Measurements from ENCODE around the gene MACROD2.
"Not testable (repeated sequence)": the region's sequence is repeated elsewhere in the genome, so short reads cannot be mapped to it uniquely, and the experiment has no call there.

The MACROD2 gene

DNA sequence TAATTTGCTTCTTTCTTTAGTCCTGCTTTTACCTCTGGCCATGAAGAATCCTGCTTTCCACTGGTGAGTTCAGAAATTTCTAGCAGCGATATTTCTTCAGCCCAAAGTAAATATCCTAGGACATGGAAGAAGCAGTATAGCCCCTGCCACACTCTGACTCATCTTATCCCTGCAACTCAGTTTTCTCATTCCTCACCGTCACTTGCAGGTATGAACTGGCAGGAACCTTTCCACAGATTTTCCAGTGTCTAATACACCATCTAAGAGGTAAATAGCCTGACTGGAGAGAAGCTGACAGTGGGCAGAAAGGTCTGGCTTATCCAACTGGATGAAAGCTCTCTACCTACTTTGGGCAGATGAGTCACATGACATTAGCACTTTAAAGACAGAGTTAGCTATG, 1158.8 kb downstream of the MACROD2 start:
- no peak for DNase-seq

DNA sequence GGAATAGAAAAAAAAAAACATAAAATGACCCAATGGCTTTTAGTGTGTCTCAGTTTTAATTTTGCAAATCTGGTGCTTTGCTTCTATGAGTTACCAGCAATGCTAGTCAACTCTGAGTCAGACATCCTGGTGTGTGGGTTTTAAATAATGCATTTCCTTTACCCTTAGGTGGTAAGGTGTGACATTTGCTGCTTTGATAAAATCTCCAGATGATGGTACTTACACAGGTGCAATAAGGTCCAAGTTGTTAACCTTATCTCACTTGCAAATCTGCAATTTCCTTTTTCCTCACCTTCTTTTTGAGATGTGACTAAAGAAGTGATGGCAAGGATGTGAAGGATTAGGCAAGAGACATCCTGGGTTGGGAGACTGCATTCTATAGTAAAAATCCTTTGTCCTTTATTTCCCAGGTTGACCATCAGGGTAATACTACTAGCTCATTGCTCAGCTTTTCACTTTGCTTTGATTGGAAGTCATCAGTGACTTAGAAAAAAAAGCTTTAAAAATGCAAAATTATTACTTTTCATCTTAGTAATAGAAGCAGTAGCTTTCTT, 1160.6 kb downstream of the MACROD2 start:
- DNase-seq = no peak

DNA sequence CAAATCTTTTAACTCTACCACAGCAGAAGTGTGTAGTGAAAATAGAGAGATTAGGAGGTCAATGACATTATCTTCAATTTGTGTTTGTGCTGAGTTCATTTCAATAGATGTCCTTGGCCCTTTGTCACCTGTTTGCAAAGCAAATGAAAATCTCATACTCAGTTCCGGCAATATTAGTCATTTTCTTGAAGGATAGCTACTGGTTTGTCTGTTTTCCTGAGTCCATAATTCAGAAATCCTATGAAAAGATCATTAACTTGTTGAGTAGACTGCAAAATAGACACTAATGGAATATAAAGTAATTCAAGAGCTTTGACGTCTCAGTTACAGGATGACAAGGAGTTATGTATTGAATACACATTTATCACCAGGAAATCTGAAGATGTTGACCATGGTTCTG, 1163.2 kb downstream of the MACROD2 start:
- no peak for DNase-seq

DNA sequence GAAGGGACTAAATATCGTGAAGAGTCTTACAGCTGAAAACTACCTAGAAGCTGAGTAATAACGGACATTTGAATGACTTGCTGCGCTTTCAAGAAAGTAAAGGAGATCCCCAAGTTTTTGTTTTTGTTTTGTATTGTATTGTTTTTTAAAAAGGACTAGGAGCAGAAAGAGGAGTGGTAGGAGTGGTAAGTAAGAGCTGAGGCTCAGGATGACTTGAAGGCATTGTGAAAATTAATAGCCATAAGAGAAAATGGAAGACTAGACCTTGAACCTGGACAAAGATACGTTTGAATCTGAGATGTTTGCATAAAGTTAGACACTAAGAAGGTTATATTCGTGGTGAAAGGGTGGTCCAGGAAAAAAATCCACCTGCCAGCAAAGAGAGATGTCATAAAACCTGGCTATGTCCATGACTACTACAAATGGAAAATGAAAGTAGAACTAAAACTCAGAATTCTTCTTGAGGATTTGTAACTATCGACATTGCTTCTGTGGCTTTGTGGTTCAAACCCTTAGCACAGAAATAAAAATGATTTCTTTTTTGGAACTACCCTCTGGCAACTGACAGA, 1166.8 kb downstream of the MACROD2 start:
- peak; percentile 39 for DNase-seq

DNA sequence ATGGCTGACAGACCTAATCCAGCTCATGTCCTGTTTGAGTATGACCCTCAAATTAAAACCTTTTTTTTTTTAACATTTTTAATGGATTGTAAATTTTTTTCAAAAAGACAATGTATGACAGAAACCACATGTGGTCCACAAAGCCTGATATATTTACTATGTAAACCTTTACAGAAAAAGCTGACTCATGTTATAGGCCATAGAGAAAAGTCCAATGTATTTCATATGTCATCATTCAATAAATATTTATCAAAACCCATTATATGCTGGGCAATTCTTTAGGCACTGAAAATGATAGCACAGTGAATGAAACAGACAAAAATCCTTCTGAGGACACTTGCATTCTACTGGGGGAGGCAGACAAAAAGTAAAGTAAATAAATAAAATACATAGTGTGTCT, 1168.3 kb downstream of the MACROD2 start:
- no peak for DNase-seq

DNA sequence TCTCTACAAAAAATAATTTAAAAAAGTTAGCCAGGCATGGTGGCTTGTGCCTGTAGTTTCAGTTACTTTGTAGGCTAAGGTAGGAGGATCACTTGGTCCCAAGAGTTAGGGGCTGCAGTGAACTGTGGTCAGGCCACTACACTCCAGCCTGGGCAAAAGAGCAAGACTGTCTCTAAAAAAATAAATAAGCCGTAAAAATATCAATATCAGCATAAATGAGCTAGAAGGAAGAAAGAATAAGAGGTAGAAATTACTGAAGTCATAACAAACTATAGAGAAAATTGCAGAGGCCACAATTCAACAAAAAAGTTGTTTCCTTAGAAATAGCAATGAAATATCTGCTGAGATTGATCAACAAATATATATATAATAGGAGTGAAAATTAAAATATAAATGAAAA, 1169.4 kb downstream of the MACROD2 start:
- DNase-seq = no peak

DNA sequence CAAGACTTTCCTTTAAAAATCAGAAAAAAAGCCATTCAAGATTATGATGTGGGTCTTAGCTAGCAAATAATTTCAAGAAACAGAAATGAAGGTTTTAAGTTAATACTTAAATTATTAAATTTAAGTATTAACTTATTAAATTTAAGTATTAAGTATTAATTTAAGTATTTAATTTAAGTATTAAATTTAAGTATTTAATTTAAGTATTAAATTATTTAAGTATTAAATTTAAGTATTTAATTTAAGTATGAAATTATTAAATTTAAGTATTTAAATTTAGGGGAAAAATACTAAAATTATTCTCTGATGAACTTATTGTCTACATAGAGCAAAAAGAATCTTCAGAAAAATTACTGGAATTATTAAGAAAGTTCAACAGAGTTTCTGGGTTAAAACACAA, 1171.4 kb downstream of the MACROD2 start:
- DNase-seq = no peak

DNA sequence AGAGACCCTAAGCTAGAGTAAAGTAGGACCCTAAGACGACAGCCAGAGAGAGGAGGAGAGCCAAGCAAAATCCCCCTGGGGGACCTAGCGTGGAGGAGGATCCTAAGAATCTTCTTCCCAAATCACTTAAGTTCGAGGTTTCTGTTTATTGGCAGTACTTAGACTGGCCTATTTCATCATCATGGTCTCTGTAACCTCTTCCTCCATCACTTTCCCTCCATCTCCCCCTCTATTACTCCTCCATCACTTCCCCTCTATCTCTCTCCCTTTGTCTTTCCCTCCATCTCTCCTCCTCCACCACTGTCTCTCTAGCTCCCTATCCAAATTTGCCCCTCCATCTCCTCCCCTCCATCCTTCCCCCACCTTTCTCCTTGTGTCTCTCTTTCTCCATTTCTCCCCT, 1175.7 kb downstream of the MACROD2 start:
- no peak for DNase-seq

DNA sequence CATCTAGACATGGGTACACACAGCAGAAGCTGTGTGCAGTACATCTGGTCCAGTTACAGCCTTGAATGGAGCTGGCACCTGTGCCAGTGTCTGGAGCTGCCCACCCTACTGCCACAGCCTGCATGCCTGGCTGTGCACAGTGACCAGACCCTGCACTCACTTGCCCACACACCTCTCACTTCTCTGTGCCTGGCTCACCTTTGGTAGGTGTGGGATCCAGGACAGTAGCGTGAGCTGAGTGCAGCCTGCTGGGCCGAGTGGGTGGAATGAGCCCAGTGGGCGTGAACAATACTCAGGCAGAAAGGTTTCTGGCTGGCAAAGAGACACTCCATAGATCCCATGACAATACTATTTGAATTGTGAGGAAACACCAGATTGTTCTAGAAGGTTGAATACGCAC, 1181.6 kb downstream of the MACROD2 start:
- DNase-seq = no peak

DNA sequence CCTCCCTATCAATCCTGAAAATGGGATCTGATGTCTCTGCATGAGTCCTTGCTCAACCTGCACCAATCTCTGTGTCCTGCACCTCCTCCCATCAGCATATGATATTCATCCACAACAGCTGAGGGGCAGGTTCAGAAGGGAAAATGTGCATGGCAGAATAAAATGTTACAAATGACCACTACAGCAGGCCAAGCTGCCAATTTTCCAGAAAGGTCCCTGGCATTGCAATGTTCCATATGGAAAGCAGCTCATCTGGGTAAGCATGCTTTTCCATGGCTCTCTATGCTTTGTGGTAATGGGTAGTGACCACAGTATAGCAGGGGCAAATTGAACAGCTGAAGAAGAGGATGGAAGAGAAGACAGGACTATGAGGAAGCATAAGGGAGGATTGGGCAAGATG, 1183.3 kb downstream of the MACROD2 start:
- no peak for DNase-seq

DNA sequence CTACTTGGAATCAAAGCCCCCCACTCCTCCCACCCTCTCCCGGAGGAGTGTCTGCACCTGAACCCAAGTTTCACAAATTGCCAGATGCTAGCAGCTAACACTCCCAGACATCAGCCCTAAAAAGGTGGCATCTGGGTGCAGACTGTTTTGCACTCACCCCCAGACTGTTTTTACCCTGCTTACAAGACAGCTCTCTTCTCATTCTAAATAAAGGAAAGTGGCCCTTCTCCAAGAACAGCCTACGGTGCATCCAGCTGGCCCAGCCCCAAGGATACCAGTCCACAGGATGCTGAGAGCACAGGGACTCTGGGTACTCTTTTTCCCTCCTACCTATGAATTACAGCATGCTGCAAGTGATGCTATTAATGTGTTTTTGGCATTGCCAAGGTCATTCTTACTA, 1184.1 kb downstream of the MACROD2 start:
- no peak for DNase-seq

DNA sequence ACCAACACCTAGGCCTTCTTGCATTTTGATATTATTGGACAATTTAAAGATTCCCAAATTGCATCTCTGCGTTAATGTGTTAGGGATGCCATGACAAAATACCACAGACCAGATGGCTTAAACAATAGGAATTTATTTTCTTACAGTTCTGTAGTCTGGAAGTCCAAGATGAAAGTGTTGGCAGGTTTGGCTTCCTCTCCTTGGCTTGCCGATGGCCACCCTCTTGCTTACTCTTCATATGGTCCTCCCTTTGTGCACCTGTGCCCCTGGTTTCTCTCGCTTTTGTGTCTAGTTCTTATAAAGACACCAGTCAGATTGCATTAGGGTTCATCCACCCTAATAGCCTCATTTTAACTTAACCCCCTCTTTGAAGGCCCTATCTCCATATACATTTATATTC, 1184.5 kb downstream of the MACROD2 start:
- no peak for DNase-seq

DNA sequence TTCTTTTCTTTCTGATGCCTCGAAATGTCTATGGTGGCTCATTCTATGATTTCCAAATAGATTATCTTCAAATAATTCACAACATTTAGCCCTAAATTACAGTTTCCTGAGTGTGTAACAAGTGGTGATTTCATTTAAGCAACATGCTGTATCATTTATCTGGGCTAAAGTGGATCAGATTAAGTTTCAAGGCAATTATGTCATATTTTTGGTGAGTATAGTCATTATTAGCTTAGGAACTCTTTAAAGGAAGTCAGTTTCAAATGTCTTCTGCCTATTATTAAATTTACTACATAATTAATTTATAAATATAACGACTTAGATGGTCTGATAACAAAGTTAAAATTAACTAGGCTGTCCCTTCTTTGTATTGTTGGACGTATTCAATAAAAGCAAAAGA, 1190.0 kb downstream of the MACROD2 start:
- DNase-seq = no peak

DNA sequence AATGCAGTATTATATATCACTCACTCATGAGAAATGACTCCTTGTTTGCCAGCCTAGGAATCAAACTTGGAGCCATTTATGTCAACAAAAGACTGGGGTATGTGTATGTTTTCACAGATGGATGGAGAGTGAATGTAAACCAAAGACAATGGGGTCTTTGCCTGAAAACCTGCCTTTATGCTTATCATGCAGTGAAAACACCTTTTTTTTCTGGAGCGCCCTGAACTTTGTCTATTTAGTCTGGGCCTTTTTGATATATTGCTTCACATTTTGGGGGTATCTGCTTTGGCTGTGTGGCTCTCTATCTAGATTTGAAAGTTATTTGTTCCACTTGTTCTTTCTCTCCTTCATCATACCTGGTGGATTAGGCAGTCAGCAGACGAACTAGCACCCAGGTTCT, 1190.6 kb downstream of the MACROD2 start:
- no peak for DNase-seq

DNA sequence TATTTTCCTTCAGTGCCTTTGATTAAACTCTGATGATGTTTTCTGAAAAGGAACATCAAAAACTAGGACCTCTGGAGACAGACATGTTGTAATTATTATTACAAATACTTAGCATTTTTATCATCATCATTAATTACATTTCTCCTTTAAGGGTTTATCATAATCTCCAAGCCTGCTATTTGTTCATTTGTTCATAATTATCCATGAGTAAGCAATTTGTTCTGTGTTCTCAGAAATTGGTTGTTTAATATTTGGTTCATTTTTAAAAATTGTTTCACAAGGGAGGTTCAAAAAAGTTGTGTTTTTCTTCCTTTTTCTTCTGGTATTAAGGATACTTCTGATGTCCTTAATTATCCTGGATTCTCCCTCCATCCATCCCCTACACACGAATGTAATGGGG, 1192.3 kb downstream of the MACROD2 start:
- DNase-seq = no peak

DNA sequence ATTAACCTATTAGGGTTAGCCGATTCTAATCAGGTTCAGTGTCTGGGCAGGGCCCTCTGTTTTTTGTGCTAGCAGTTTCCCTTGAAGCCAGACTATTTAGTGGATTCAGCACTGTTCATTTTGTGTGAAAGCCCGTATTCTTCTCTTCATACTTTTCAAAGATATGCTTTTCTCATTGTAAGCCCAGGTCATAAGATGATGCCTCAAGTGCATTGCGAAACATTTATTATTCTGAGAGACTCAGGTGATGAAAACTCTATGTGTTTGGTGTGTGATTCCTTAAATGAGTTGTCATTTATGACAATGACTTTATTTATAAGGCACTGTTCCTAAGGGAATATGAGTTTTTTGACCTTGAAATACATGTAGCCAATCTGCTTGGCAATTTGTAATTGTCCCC, 1193.1 kb downstream of the MACROD2 start:
- no peak for DNase-seq

DNA sequence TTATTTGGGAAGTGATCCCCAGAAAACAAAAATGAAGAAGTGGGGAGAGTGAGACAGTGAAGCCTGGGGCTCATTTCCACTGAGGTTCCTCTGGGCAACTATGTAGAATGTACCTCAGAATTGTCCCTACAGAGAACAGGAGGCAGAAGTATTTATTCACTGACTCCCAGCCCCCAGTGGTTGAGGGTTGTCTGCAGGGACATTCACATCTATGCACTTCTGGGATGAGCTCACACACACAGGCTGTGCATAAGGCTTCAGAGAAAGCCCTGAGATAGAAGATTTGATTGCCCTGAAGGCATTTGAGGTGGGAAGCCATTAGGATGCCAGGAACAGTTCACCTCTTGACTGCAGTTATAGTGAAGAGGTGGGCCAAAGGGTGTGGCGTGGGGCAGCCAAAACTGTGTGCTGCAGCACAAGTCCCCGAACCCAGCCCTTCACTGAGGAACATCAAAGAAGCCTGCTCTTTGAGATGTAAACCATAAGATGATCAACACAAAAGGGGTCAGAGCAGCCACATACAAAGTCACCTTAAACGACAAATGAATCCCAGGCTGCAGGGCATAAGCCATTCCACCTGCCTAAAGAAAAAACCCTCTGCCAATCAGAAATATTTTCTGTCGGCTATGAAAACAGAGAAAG, 1195.9 kb downstream of the MACROD2 start:
- DNase-seq = no peak

DNA sequence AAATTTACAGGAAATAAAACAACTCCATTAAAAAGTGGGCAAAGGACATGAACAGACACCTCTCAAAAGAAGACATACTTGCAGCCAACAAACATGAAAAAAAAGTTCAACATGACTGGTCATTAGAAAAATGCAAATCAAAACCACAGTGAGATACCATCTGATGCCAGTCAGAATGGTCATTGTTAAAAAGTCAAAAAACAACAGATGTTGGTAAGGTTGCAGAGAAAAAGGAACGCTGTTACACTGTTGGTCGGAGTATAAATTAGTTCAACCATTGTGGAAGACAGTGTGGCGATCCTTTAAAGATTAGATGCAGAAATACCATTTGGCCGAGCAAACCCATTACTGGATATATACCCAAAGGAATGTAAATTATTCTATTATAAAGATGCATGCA, 1200.1 kb downstream of the MACROD2 start:
- no peak for DNase-seq

DNA sequence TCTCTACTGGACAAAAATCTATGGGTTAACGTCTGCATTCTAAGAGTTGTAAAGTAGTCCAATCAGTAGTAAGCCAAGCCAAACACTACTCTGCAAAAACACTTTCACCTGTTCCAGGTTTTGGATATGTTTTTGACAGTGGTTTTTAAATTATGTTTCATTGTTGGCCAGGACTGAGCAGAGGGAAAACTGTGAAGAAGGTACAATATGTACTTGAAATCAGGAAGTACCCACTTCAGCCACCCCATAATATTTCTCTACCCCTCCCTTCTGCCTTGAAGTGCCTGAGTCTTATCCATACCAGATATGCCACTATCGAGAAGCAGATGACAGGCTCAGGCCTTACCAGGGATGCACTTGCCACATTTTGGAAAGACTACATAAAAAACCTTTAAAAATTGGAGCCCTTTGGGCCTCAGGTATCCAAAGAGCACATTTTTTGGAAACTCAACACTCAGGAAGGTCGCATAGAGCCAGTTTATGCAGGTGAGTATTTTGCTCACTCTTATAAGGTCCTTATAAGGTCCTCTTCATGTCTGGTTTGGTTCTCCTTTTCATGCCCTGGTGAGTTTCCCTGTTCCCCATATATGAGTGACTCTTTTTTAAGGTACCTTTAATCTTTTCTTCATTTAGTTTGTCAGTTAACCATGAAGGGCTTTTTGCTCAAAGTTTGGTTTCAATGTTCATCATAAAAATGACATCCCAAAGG, 1201.4 kb downstream of the MACROD2 start:
- DNase-seq = no peak

DNA sequence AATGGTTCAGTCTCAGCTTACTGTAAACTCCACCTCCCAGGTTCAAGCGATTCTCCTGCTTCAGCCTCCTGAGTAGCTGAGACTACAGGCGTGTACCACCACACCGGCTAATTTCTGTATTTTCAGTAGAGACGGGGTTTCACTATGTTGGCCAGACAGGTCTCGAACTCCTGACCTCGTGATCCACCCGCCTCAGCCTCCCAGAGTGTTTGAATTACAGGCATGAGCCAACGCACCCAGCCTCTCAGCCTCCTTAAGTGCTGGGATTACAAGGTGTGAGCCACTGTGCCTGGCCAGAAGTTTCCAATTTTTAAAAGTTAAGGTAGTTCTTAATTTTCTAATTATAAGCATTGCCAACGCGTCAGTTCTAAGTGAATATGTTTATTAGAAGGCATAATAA, 1202.7 kb downstream of the MACROD2 start:
- DNase-seq = not testable (repeated sequence)

DNA sequence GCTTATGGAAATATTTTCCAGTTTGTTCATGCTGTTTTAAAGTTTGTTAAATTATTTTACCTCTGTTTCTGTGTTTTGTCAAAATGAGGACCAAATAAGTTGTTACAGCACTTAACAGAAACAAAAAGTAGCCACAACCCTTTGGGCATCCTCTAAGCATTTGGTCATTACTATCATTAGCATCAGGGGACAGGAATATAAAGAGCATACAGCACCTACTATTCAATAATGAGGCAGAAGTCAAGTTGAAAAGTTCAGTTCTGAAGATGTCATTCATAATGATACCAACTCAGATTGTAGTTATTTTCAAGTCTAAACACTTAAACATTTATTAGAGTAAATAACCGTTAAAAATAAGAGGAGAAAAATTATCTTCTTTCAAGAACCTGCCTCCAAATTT, 1204.4 kb downstream of the MACROD2 start:
- DNase-seq = no peak

DNA sequence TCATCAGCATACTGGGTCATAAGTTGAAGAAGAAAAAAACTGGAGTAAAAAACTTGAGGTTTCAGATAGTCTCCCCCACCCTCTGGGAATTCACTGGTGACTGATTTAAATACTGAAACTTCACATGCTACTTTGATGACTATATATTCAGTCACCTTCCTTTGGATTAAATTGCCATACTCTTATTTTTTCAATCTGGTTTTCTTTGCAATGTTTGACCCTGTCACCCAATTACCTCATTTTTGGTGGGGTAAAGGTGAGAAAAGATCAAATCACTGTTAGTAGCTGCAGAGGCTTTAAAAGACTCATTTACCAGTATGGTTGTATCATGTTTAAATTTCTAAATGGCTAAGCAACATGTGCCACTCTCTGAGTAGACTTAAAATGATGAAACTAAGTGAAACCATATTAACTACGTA, 1204.8 kb downstream of the MACROD2 start:
- no peak for DNase-seq

DNA sequence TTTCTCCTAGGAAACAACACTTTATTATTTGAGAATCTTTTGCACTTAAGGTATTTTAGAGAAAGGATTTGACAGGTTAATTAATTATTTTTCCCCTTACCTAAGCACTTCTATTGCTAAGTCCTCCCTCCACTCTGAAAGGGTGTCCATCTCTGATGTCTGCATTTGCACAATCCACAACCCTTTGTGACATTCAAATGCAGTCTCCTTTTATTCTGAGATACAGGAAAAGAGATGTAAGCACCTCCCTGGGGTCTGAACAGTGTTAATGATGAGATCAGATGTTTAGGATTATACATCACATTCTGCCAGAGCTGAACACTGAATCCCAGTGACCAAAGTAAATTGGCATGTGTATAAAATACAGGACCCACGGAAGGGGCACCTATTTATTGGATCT, 1206.3 kb downstream of the MACROD2 start:
- DNase-seq = no peak

DNA sequence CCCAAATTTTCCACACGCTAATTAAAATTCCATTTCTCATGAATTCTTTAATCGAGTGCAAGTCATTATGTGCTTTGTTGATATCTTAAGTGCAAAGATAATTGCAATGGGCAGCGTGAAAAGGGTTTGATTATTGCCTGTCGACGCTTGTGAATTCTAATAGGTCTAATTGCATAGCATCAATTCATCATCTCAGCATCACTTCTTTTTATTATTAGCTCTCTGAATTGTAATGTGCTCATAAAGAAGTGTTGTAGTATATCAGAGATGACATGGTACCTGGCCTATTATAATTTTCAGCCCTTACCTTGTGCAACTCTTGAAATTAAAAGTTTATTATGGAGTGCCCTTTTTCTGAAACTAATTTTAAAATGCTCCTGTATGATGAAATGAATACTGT, 1208.9 kb downstream of the MACROD2 start:
- DNase-seq = no peak
